ENCODE data around the gene RPP40.
A peak's percentile ranks its signal among the peaks of the same experiment; 100 is the strongest.
"Not testable (repeated sequence)": the region's sequence is repeated elsewhere in the genome, so short reads cannot be mapped to it uniquely, and the experiment has no call there.

The RPP40 gene

GRCh38 chr6:5014072-5014561 is 10.3 kb upstream of the RPP40 start:
- no peak for DNase-seq

- DNase-seq = no peak
These were observed 8.7 kb upstream of the RPP40 start for GRCh38 chr6:5012519-5012918.

GRCh38 chr6:5011346-5011745 is 7.5 kb upstream of the RPP40 start:
- no peak for DNase-seq

- no peak for DNase-seq
These were observed 3.7 kb upstream of the RPP40 start for GRCh38 chr6:5007531-5007930.

GRCh38 chr6:5006222-5006621 is 2.4 kb upstream of the RPP40 start:
- no peak for DNase-seq

- not testable (repeated sequence) for DNase-seq
These were observed 1.2 kb upstream of the RPP40 start for GRCh38 chr6:5005038-5005433.

- DNase-seq = no peak
These were observed 668 bp upstream of the RPP40 start for GRCh38 chr6:5004373-5005037.

GRCh38 chr6:4999586-4999985 is 4.3 kb downstream of the RPP40 start:
- no peak for DNase-seq

GRCh38 chr6:4997862-4998261 is 6.0 kb downstream of the RPP40 start:
- no peak for DNase-seq

GRCh38 chr6:4994741-4995140 is 9.1 kb downstream of the RPP40 start:
- DNase-seq = no peak

- DNase-seq = no peak
These were observed 16.4 kb downstream of the RPP40 start for GRCh38 chr6:4987432-4987831.

GRCh38 chr6:4986999-4987398 is 16.8 kb downstream of the RPP40 start:
- DNase-seq = no peak

GRCh38 chr6:4983322-4983721 is 20.5 kb downstream of the RPP40 start:
- no peak for DNase-seq

- DNase-seq = peak in 1 of 2 donors; percentile 5
These were observed 22.1 kb downstream of the RPP40 start for GRCh38 chr6:4981761-4982160.

GRCh38 chr6:4979426-4979825 is 24.4 kb downstream of the RPP40 start:
- DNase-seq = no peak

GRCh38 chr6:4977468-4977867 is 26.4 kb downstream of the RPP40 start:
- DNase-seq = no peak

- no peak for DNase-seq
These were observed 28.3 kb downstream of the RPP40 start for GRCh38 chr6:4975506-4975905.

- DNase-seq = no peak
These were observed 28.9 kb downstream of the RPP40 start for GRCh38 chr6:4974962-4975361.

- no peak for DNase-seq
These were observed 29.7 kb downstream of the RPP40 start for GRCh38 chr6:4973982-4974745.

- no peak for DNase-seq
These were observed 30.4 kb downstream of the RPP40 start for GRCh38 chr6:4973415-4973814.

- DNase-seq = no peak
These were observed 31.4 kb downstream of the RPP40 start for GRCh38 chr6:4972438-4972837.

GRCh38 chr6:4971851-4972250 is 32.0 kb downstream of the RPP40 start:
- no peak for DNase-seq

GRCh38 chr6:4970739-4971395 is 33.0 kb downstream of the RPP40 start:
- DNase-seq = no peak
